Caco-2 (cell line): ENCODE data around the gene SIL1. TPM values are rescaled to one million over a fixed set of nuclear protein-coding genes. Genes with fewer than 3 reads are reported as not detected.

Experiments
- BruUV-seq: library from RNA; stranded (reverse); fragments of 400-500 nt; replicated peaks from 2 replicates; lab custom pipeline; 2021; lab: Mats Ljungman, UMichigan
- CTCF ChIA-PET: fragments of 300-600 bp; sonication (Branson Sonifier 250); formaldehyde crosslinking; loops from one replicate; lab custom pipeline; 2022; ENCODE audit warnings: antibody characterized with exemption; lab: Charles Lee
- POLR2A ChIA-PET: fragments of 300-600 bp; sonication (Branson Sonifier 250); formaldehyde crosslinking; loops from one replicate; lab custom pipeline; 2022; ENCODE audit warnings: antibody characterized with exemption; lab: Charles Lee
- DNase-seq, 2 experiments: peaks; one replicate each; pipeline versions ENCODE4 v3.0.0 to v3.0.0-alpha.2; 2020 to 2022
- H3K27me3 ChIP-seq: replicated peaks from 2 replicates; pipeline ENCODE4 v1.6.0; 2011; ENCODE audit warnings: low read length; ENCODE audit not compliant: control insufficient read depth, insufficient read depth
- H3K36me3 ChIP-seq: 2 replicates; pipeline ENCODE4 v1.5.1; 2011; ENCODE audit warnings: low read length; ENCODE audit not compliant: control insufficient read depth, insufficient read depth
- H3K4me1 ChIP-seq: fragments of 250-450 bp; sonication (Bioruptor Pico); 2 replicates; pipeline ENCODE4 v1.5.1; 2020; ENCODE audit warnings: mild to moderate bottlenecking
- H3K4me3 ChIP-seq: 2 replicates; pipeline ENCODE4 v1.5.1; 2011; ENCODE audit warnings: low read depth, mild to moderate bottlenecking, control low read depth, low read length
- H3K9me3 ChIP-seq: fragments of 250-450 bp; sonication (Bioruptor Pico); 2 replicates; pipeline ENCODE4 v1.5.1; 2020; ENCODE audit warnings: mild to moderate bottlenecking, moderate library complexity
- H3K27ac Mint-ChIP-seq: one replicate; pipeline ENCODE4 v1.8.0; 2022; ENCODE audit warnings: mixed read lengths; ENCODE audit not compliant: unreplicated experiment
- H3K27me3 Mint-ChIP-seq: one replicate; pipeline ENCODE4 v1.8.0; 2022; ENCODE audit warnings: mixed read lengths; ENCODE audit not compliant: insufficient read depth, unreplicated experiment
- H3K36me3 Mint-ChIP-seq: one replicate; pipeline ENCODE4 v1.8.0; 2022; ENCODE audit warnings: mild to moderate bottlenecking, mixed read lengths; ENCODE audit not compliant: insufficient read depth, unreplicated experiment
- H3K4me1 Mint-ChIP-seq: one replicate; pipeline ENCODE4 v1.8.0; 2022; ENCODE audit warnings: low read depth, mixed read lengths; ENCODE audit not compliant: unreplicated experiment
- H3K4me3 Mint-ChIP-seq: one replicate; pipeline ENCODE4 v1.8.0; 2022; ENCODE audit warnings: mild to moderate bottlenecking, moderate library complexity, mixed read lengths; ENCODE audit not compliant: unreplicated experiment
- H3K9me3 Mint-ChIP-seq: one replicate; pipeline ENCODE4 v1.8.0; 2022; ENCODE audit warnings: mixed read lengths; ENCODE audit not compliant: unreplicated experiment
- CTCF ChIP-seq, 2 experiments: fragments of 200-600 bp in 1 of 2; IDR thresholded peaks; 1 replicate in 1 of 2; 2 replicates in 1 of 2; pipeline versions ENCODE4 v1.5.1 to v1.8.0; 2011 to 2022; ENCODE audit warnings: antibody characterized with exemption in 1 of 2, control low read depth in 1 of 2, inconsistent platforms in 1 of 2, low read depth in 1 of 2, low read length in 1 of 2, mild to moderate bottlenecking in 1 of 2, moderate library complexity in 1 of 2; ENCODE audit not compliant: insufficient read depth in 1 of 2, severe bottlenecking in 1 of 2, unreplicated experiment in 1 of 2
- intact Hi-C: fragments of 100-400 bp; cut with micrococcal nuclease; formaldehyde crosslinking; loops from one replicate; pipeline ENCODE4 v1.10.0; 2022; ENCODE audit not compliant: unreplicated experiment
- total RNA-seq: library from RNA; stranded (reverse); gene quantifications from 2 replicates; pipeline ENCODE4 v1.2.3, GENCODE V29; 2022

The SIL1 gene
- total RNA-seq, 1 experiment from 2014 or later = 29.7 TPM

- Histone ChIP-seq H3K36me3 (no peaks in the 10 kb centered on the region), H3K4me1 (no peaks in the 10 kb centered on the region), H3K9me3 (no peaks in the 10 kb centered on the region), H3K4me3 (no peak overlapping the region), H3K27me3 (no peaks in the 10 kb centered on the region)
- no peak overlapping the region for H3K4me3 Mint-ChIP-seq
- no peak overlapping the region for H3K27ac Mint-ChIP-seq
- no peaks in the 10 kb centered on the region for H3K36me3 Mint-ChIP-seq
- ChIA-PET POLR2A (no interaction called here), CTCF (no interaction called here)
- no peaks in the 10 kb centered on the region for H3K9me3 Mint-ChIP-seq
- intact Hi-C loops = no loop called here
- TF ChIP-seq CTCF (IDR thresholded peaks at IDR 0.05; ENCODE audit: insufficient read depth in 1 of 2, low read depth in 1 of 2, low read length in 1 of 2, severe bottlenecking in 1 of 2, unreplicated experiment in 1 of 2) = no peak
- H3K27me3 Mint-ChIP-seq = no peaks in the 10 kb centered on the region
- BruUV-seq = no TSS peak
- H3K4me1 Mint-ChIP-seq = peaks cover 8% of the 10 kb centered on the region
- DNase-seq = no peak
These were observed 133.6 kb downstream of the SIL1 start for GRCh38 chr5:139064613-139065012.

GRCh38 chr5:139063664-139064054 is 134.5 kb downstream of the SIL1 start:
- H3K4me3 ChIP-seq = no peak overlapping the region
- no peak for DNase-seq
- no peaks in the 10 kb centered on the region for H3K4me1 ChIP-seq
- intact Hi-C loops = no loop called here
- H3K27me3 Mint-ChIP-seq = no peaks in the 10 kb centered on the region
- H3K36me3 Mint-ChIP-seq = no peaks in the 10 kb centered on the region
- H3K4me1 Mint-ChIP-seq = peaks cover 8% of the 10 kb centered on the region
- CTCF ChIA-PET = interaction anchor here (0.6 kb wide), 1 partner anchor 269 kb away, joined by 3 read pairs; no protein-coding TSS in a partner anchor
- TF ChIP-seq CTCF (IDR thresholded peaks at IDR 0.05; ENCODE audit: insufficient read depth in 1 of 2, low read depth in 1 of 2, low read length in 1 of 2, severe bottlenecking in 1 of 2, unreplicated experiment in 1 of 2) = no peak
- no peak overlapping the region for H3K27ac Mint-ChIP-seq
- POLR2A ChIA-PET = no interaction called here
- H3K9me3 ChIP-seq = no peaks in the 10 kb centered on the region
- H3K9me3 Mint-ChIP-seq = no peaks in the 10 kb centered on the region
- no TSS peak for BruUV-seq
- no peaks in the 10 kb centered on the region for H3K36me3 ChIP-seq
- no peak overlapping the region for H3K4me3 Mint-ChIP-seq
- H3K27me3 ChIP-seq = no peaks in the 10 kb centered on the region

- H3K27ac Mint-ChIP-seq = no peak overlapping the region
- BruUV-seq = no TSS peak
- Histone ChIP-seq H3K9me3 (no peaks in the 10 kb centered on the region), H3K36me3 (no peaks in the 10 kb centered on the region), H3K4me1 (no peaks in the 10 kb centered on the region), H3K4me3 (no peak overlapping the region), H3K27me3 (no peaks in the 10 kb centered on the region)
- intact Hi-C loops = no loop called here
- DNase-seq = no peak
- POLR2A ChIA-PET = no interaction called here
- TF ChIP-seq CTCF (IDR thresholded peaks at IDR 0.05; ENCODE audit: insufficient read depth in 1 of 2, low read depth in 1 of 2, low read length in 1 of 2, severe bottlenecking in 1 of 2, unreplicated experiment in 1 of 2) = no peak
- H3K36me3 Mint-ChIP-seq = no peaks in the 10 kb centered on the region
- no peaks in the 10 kb centered on the region for H3K9me3 Mint-ChIP-seq
- no peaks in the 10 kb centered on the region for H3K27me3 Mint-ChIP-seq
- CTCF ChIA-PET = no interaction called here
- no peak overlapping the region for H3K4me3 Mint-ChIP-seq
- H3K4me1 Mint-ChIP-seq = peaks cover 8% of the 10 kb centered on the region
These were observed 135.1 kb downstream of the SIL1 start for GRCh38 chr5:139062910-139063663.
